K562 (cell line): Measurements from ENCODE around the gene TSC1. TPM values are rescaled to one million over a fixed set of nuclear protein-coding genes. Genes with fewer than 3 reads are reported as not detected.

ENCODE experiments used
- AFF4 ChIP-seq: sonication (generic); formaldehyde crosslinking; IDR thresholded peaks from 2 replicates; pipeline ENCODE4 v1.8.0; 2023; ENCODE audit warnings: mild to moderate bottlenecking, missing genetic modification reagents
- DMBX1 ChIP-seq: fragments of 250-450 bp; sonication (Bioruptor Pico); IDR thresholded peaks from 2 replicates; pipeline ENCODE4 v1.8.0; 2022; ENCODE audit warnings: inconsistent platforms, mild to moderate bottlenecking, moderate library complexity, borderline replicate concordance
- ETV1 ChIP-seq: fragments of 450-650 bp; conservative IDR thresholded peaks from 2 replicates; pipeline ENCODE4 v1.6.1; 2016; ENCODE audit warnings: missing genetic modification characterization, control low read depth, low read depth, missing compliant biosample characterization
- FUS ChIP-seq: fragments of 200-400 bp; formaldehyde crosslinking; optimal IDR thresholded peaks from 2 replicates; pipeline ENCODE3; 2017; ENCODE audit warnings: low read depth, low read length
- HNRNPH1 ChIP-seq: fragments of 200-400 bp; formaldehyde crosslinking; optimal IDR thresholded peaks from 2 replicates; pipeline ENCODE3; 2017; ENCODE audit warnings: low read depth, mild to moderate bottlenecking, low read length, moderate library complexity
- PPARD ChIP-seq: fragments of 250-450 bp; sonication (Bioruptor Pico); IDR thresholded peaks from 2 replicates; pipeline ENCODE4 v1.8.0; 2022; ENCODE audit warnings: inconsistent platforms, mild to moderate bottlenecking, moderate library complexity
- PURB ChIP-seq: sonication (generic); formaldehyde crosslinking; IDR thresholded peaks from 2 replicates; pipeline ENCODE4 v1.9.0; 2021; ENCODE audit warnings: low read depth, mild to moderate bottlenecking, missing genetic modification reagents
- RAD21 ChIP-seq, 2 experiments: fragments of 250-450 bp in 1 of 2; fragments of 450-650 bp in 1 of 2; sonication (Bioruptor Pico) in 1 of 2; formaldehyde crosslinking in 1 of 2; IDR thresholded peaks in 1 of 2; conservative IDR thresholded peaks in 1 of 2; 2 replicates each; pipeline versions ENCODE4 v1.4.0 to v1.8.0; 2020 to 2022; ENCODE audit warnings: mild to moderate bottlenecking in 2 of 2, moderate library complexity in 1 of 2
- SRSF1 ChIP-seq: fragments of 200-400 bp; formaldehyde crosslinking; IDR thresholded peaks from 2 replicates; pipeline ENCODE4 v1.6.1; 2017; ENCODE audit warnings: mild to moderate bottlenecking, low read depth, low read length, moderate library complexity
- TCF7 ChIP-seq: sonication (generic); IDR thresholded peaks from 2 replicates; pipeline ENCODE4 v1.6.1; 2016; ENCODE audit warnings: antibody characterized with exemption, borderline replicate concordance
- TSC22D4 ChIP-seq: fragments of 450-650 bp; IDR thresholded peaks from 2 replicates; pipeline ENCODE4 v1.6.1; 2016; ENCODE audit warnings: missing genetic modification characterization, missing biosample characterization, control low read depth
- YBX1 ChIP-seq: fragments of 450-650 bp; IDR thresholded peaks from 2 replicates; pipeline ENCODE4 v1.7.1; 2016; ENCODE audit warnings: mild to moderate bottlenecking
- ZHX1 ChIP-seq: fragments of 150-350 bp; conservative IDR thresholded peaks from 2 replicates; pipeline ENCODE4 v1.6.1; 2014; ENCODE audit warnings: low read length
- ZNF512 ChIP-seq: IDR thresholded peaks from 2 replicates; pipeline ENCODE4 v1.6.1; 2016; ENCODE audit warnings: missing genetic modification characterization, missing compliant biosample characterization
- polyA plus RNA-seq, 8 experiments: library from polyadenylated mRNA; depleted of rRNA in 4 of 8; stranded (reverse) in 5 of 8; unstranded in 3 of 8; fragments of >200 nt; fragmentation: Nextera tagmentation in 2 of 8; fragmentation: Illumina TruSeq in 1 of 8; extraction: Ambion mirVana in 2 of 8; extraction: Trizol in 1 of 8; gene quantifications; 2 replicates each; pipeline versions ENCODE4 v1.2.1 to v1.2.3, GENCODE V29; 2011 to 2014; ENCODE audit warnings: inconsistent platforms in 1 of 8, missing spikeins in 1 of 8
- total RNA-seq, 7 experiments: library from RNA; depleted of rRNA in 6 of 7; stranded (reverse); fragments of >200 nt in 6 of 7; fragmentation: Illumina TruSeq in 2 of 7; extraction: Trizol in 2 of 7; gene quantifications; 2 replicates each; pipeline versions ENCODE4 v1.2.1 to v1.2.3, GENCODE V29; 2011 to 2021; ENCODE audit warnings: low replicate concordance in 1 of 7

The TSC1 gene
- total and polyA plus RNA-seq, 9 of the 15 experiments (the other 6 are each of a cell fraction or from before 2014, with no cell fraction given): 6.9 to 37.6 (median 18.6) TPM

GRCh38 chr9:132978112-132978450, 33.7 kb upstream of the TSC1 start (continued):
- peak; percentile 67; the same call in 1 of the 2 replicates for TF ChIP-seq AFF4
- no peak for TF ChIP-seq SRSF1
- TF ChIP-seq PPARD (CRISPR knock-in tag): no peak
- TF ChIP-seq YBX1: 0 out of 2 replicates have a peak, but pooled peaks have one; percentile 35
- no peak for TF ChIP-seq RAD21 (CRISPR knock-in tag; conservative IDR thresholded peaks at IDR 0.05 in 1 of 2, IDR thresholded peaks at IDR 0.05 in 1 of 2)
- TF ChIP-seq ZNF512 (tag): peak; percentile 100
- no peak for TF ChIP-seq PURB (CRISPR knock-in tag)
- TF ChIP-seq TSC22D4 (tag): peak; percentile 75; the same call in 1 of the 2 replicates
- TF ChIP-seq ZHX1: no peak
- TF ChIP-seq TCF7: no peak
- TF ChIP-seq HNRNPH1: no peak
- no peak for TF ChIP-seq ETV1 (tag)
- no peak for TF ChIP-seq DMBX1 (CRISPR knock-in tag)
- no peak for TF ChIP-seq FUS
